Measurements from ENCODE around the gene ANAPC13. TPM values are rescaled to one million over a fixed set of nuclear protein-coding genes. Genes with fewer than 3 reads are reported as not detected.

Gene ANAPC13
- total and polyA plus RNA-seq, 2 of the 4 experiments (the other 2 are of a cell fraction), result 43.4 to 62.9 TPM

DNA sequence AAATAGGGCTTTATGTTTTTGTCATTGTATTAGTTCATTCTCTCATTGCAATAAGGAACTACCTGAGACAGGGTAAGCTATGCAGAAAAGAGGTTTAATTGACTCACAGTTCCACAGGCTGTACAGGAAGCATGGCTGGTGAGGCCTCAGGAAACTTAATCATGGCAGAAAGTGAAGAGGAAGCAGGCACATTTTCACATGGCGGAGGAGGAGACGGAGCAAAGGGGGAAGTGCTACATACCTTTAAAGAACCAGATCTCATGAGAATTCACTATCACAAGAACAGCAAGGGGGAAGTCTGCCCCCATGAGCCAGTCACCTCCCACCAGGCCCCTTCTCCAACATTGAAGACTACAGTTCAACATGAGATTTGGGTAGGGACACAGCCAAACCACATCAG is 25.7 kb upstream of the ANAPC13 start:
- Histone ChIP-seq H4K20me1 (ENCODE audit: insufficient read depth, low read length) (no peaks in the 10 kb centered on the region), H3K4me2 (ENCODE audit: low read depth, low read length) (no peak overlapping the region), H3K27ac (ENCODE audit: insufficient read depth, low read length) (no peak overlapping the region), H4K5ac (ENCODE audit: low read depth, low read length) (no peak overlapping the region), H4K91ac (ENCODE audit: insufficient read depth, low read depth, low read length) (no peak overlapping the region), H2AK9ac (replicated peaks; ENCODE audit: low read depth, low read length, poor library complexity) (no peak overlapping the region), H3K9me1 (ENCODE audit: insufficient read depth, low read length) (no peaks in the 10 kb centered on the region; the same call in 1 of the 2 replicates), H2BK20ac (ENCODE audit: low read depth, low read length) (no peak overlapping the region), H3K9me3 (ENCODE audit: control insufficient read depth, insufficient read depth, low read length) (no peaks in the 10 kb centered on the region), H3K18ac (ENCODE audit: low read depth, low read length) (no peak overlapping the region), H2AFZ (replicated peaks; ENCODE audit: low read length, poor library complexity) (no peak overlapping the region), H3K4me3 (ENCODE audit: insufficient read depth, low read depth, low read length) (no peak overlapping the region), H3K4ac (ENCODE audit: low read depth, low read length) (no peak overlapping the region), H3K4me1 (ENCODE audit: control insufficient read depth, insufficient read depth, low read length) (peaks cover 4% of the 10 kb centered on the region; the same call in 1 of the 2 replicates), H2BK5ac (ENCODE audit: low read depth, low read length, poor library complexity, severe bottlenecking) (no peak overlapping the region), H3K36me3 (ENCODE audit: control insufficient read depth, insufficient read depth, low read length) (no peaks in the 10 kb centered on the region; the same call in none of the 2 replicates), H3K79me1 (ENCODE audit: low read depth in 1 of 2, low read length in 2 of 2) (peaks cover 8 to 10% of the 10 kb centered on the region in 2 experiments; a peak in 3 of 4 replicates), H3K9ac (ENCODE audit: low read depth, low read length) (no peak overlapping the region), H2AK5ac (ENCODE audit: low read depth, low read length) (no peak overlapping the region), H3K56ac (ENCODE audit: extremely low read depth, insufficient read depth, low read length) (no peak overlapping the region), H2BK15ac (ENCODE audit: low read depth, low read length) (no peak overlapping the region), H3K23ac (ENCODE audit: low read depth, low read length) (no peak overlapping the region), H4K8ac (ENCODE audit: low read depth in 2 of 2, low read length in 2 of 2) (no peak overlapping the region), H3K14ac (replicated peaks; ENCODE audit: low read depth, low read length) (no peak overlapping the region), H3K27me3 (ENCODE audit: control insufficient read depth, insufficient read depth, low read length) (no peaks in the 10 kb centered on the region), H2BK120ac (ENCODE audit: low read depth, low read length) (no peak overlapping the region)
- CTCF ChIA-PET, result no interaction called here
- DNase-seq (no peak), ATAC-seq (ENCODE audit: low read depth) (no peak)
- no CpG with 5 or more reads among the region's 2 CpGs for WGBS, 2 experiments (ENCODE audit: extremely low coverage in 2 of 2, insufficient read length in 1 of 2)
- TF ChIP-seq USF2 (IDR thresholded peaks at IDR 0.05; ENCODE audit: low read depth, low read length) (no peak), CEBPB (IDR thresholded peaks at IDR 0.05; ENCODE audit: low read depth, low read length) (no peak), CHD1 (IDR thresholded peaks at IDR 0.05; ENCODE audit: low read depth, low read length) (no peak), SMC3 (IDR thresholded peaks at IDR 0.05; ENCODE audit: low read depth, low read length) (no peak), MAFK (IDR thresholded peaks at IDR 0.05; ENCODE audit: low read depth, low read length) (no peak), RFX5 (IDR thresholded peaks at IDR 0.05; ENCODE audit: low read depth, low read length) (no peak), RCOR1 (IDR thresholded peaks at IDR 0.05; ENCODE audit: insufficient replicate concordance, low read length) (no peak), RAD21 (IDR thresholded peaks at IDR 0.05; ENCODE audit: low read length) (no peak), NFE2L2 (IDR thresholded peaks at IDR 0.05; ENCODE audit: low read depth, low read length) (no peak), FOS (IDR thresholded peaks at IDR 0.05; ENCODE audit: low read depth, low read length) (no peak), BHLHE40 (IDR thresholded peaks at IDR 0.05; ENCODE audit: low read depth, low read length) (no peak), MXI1 (IDR thresholded peaks at IDR 0.05; ENCODE audit: borderline replicate concordance, low read depth, low read length) (no peak), ELK1 (IDR thresholded peaks at IDR 0.05; ENCODE audit: borderline replicate concordance, low read depth, low read length) (no peak)
- in situ Hi-C loops (cut with MboI; ENCODE audit: low sequenced_read_pairs), result no loop called here
- dilution Hi-C loops (cut with HindIII; ENCODE audit: low sequenced_read_pairs, unreplicated experiment), result no loop called here
- BruUV-seq (replicated peaks), result no TSS peak
- intact Hi-C loops (cut with micrococcal nuclease), result no loop called here
- POLR2A ChIA-PET (ENCODE audit: unreplicated experiment), result no interaction called here

Data from IMR-90 (cell line).